H1 (cell line): ENCODE measurements around the gene RBM47. TPM values are rescaled to one million over a fixed set of nuclear protein-coding genes. Genes with fewer than 3 reads are reported as not detected.
"Not testable (repeated sequence)": the region's sequence is repeated elsewhere in the genome, so short reads cannot be mapped to it uniquely, and the experiment has no call there.

ENCODE experiments used
- CTCF ChIA-PET: fragments of 300-600 bp; sonication (Branson Sonifier 250); formaldehyde crosslinking; loops from one replicate; lab custom pipeline; 2021; ENCODE audit not compliant: partially characterized antibody; lab: Charles Lee
- POLR2A ChIA-PET: fragments of 300-600 bp; sonication (Branson Sonifier 250); formaldehyde crosslinking; loops from one replicate; lab custom pipeline; 2021; ENCODE audit warnings: inconsistent platforms; ENCODE audit not compliant: partially characterized antibody; lab: Charles Lee
- DNase-seq, 2 experiments: peaks; one replicate each; pipeline versions ENCODE4 v3.0.0 to v3.0.0-alpha.2; 2010 to 2022; ENCODE audit warnings: low spot score in 2 of 2, low read depth in 1 of 2, mixed read lengths in 1 of 2
- FAIRE-seq: peaks from 2 replicates; lab custom pipeline; 2011; peaks lifted over from hg19 to GRCh38; lab: Jason Lieb, UNC
- H2AFZ ChIP-seq: 2 replicates; pipeline ENCODE4 v1.8.1; 2012; ENCODE audit warnings: low read length, inconsistent platforms
- H2AK5ac ChIP-seq: 2 replicates; pipeline ENCODE4 v1.6.1; 2013; ENCODE audit warnings: low read depth, low read length
- H2BK120ac ChIP-seq: replicated peaks from 2 replicates; pipeline ENCODE3; 2013; ENCODE audit warnings: low read depth, low read length, inconsistent platforms
- H2BK12ac ChIP-seq: 2 replicates; pipeline ENCODE4 v1.6.1; 2013; ENCODE audit warnings: low read depth, low read length
- H2BK15ac ChIP-seq: 2 replicates; pipeline ENCODE4 v1.6.1; 2013; ENCODE audit warnings: low read length
- H2BK20ac ChIP-seq: 2 replicates; pipeline ENCODE4 v1.6.1; 2013; ENCODE audit warnings: low read length
- H2BK5ac ChIP-seq: 2 replicates; pipeline ENCODE4 v1.6.1; 2013; ENCODE audit warnings: low read depth, low read length
- H3K14ac ChIP-seq: 2 replicates; pipeline ENCODE4 v1.6.1; 2013; ENCODE audit warnings: inconsistent platforms; ENCODE audit not compliant: insufficient read length
- H3K18ac ChIP-seq: 2 replicates; pipeline ENCODE4 v1.6.1; 2013; ENCODE audit warnings: low read length; ENCODE audit errors: extremely low read depth
- H3K23ac ChIP-seq: 2 replicates; pipeline ENCODE4 v1.6.1; 2013; ENCODE audit warnings: inconsistent platforms; ENCODE audit not compliant: insufficient read length
- H3K23me2 ChIP-seq: 2 replicates; pipeline ENCODE4 v1.6.1; 2013; ENCODE audit warnings: low read depth, low read length
- H3K27ac ChIP-seq: 2 replicates; pipeline ENCODE4 v1.6.1; 2011; ENCODE audit warnings: low read depth, low read length, inconsistent platforms
- H3K27me3 ChIP-seq, 4 experiments: replicated peaks in 1 of 4; 1 replicate in 1 of 4; 2 replicates in 3 of 4; pipeline versions ENCODE4 v1.6.1 to v1.8.1; 2011 to 2013; ENCODE audit warnings: low read length in 3 of 4, mild to moderate bottlenecking in 3 of 4, inconsistent platforms in 2 of 4, mixed read lengths in 2 of 4, moderate library complexity in 1 of 4; ENCODE audit not compliant: control insufficient read depth in 3 of 4, insufficient read depth in 3 of 4; ENCODE audit errors: extremely low read depth in 1 of 4
- H3K36me3 ChIP-seq, 4 experiments: 2 replicates each; pipeline versions ENCODE4 v1.6.1 to v1.8.1; 2011 to 2013; ENCODE audit warnings: mild to moderate bottlenecking in 4 of 4, low read length in 3 of 4, moderate library complexity in 2 of 4, control low read depth in 1 of 4, inconsistent platforms in 1 of 4; ENCODE audit not compliant: insufficient read depth in 4 of 4, control insufficient read depth in 2 of 4
- H3K4ac ChIP-seq: replicated peaks from 2 replicates; pipeline ENCODE3; 2013; ENCODE audit warnings: low read length, low read depth, mixed read lengths, inconsistent platforms; ENCODE audit not compliant: insufficient read length
- H3K4me1 ChIP-seq, 4 experiments: replicated peaks in 1 of 4; 1 replicate in 1 of 4; 2 replicates in 3 of 4; pipeline versions ENCODE4 v1.6.1 to v1.8.1; 2011 to 2013; ENCODE audit warnings: low read length in 3 of 4, inconsistent platforms in 2 of 4, mixed read lengths in 1 of 4; ENCODE audit not compliant: insufficient read depth in 4 of 4, control insufficient read depth in 3 of 4
- H3K4me2 ChIP-seq, 2 experiments: 2 replicates each; pipeline versions ENCODE4 v1.6.1 to v1.8.1; 2011 to 2013; ENCODE audit warnings: low read depth in 2 of 2, low read length in 2 of 2, control low read depth in 1 of 2, inconsistent platforms in 1 of 2, mild to moderate bottlenecking in 1 of 2; ENCODE audit not compliant: insufficient read depth in 1 of 2
- H3K4me3 ChIP-seq, 4 experiments: fragments of 200-600, 300-600 bp in 1 of 4; sonication (generic), shearing (Covaris generic), sonication (Bioruptor Twin) in 1 of 4; 2 replicates each; pipeline versions ENCODE4 v1.5.1 to v1.8.1; 2011 to 2016; ENCODE audit warnings: low read length in 4 of 4, low read depth in 3 of 4, control low read depth in 2 of 4, inconsistent platforms in 2 of 4, mild to moderate bottlenecking in 2 of 4, mixed read lengths in 1 of 4, moderate library complexity in 1 of 4; ENCODE audit not compliant: insufficient read depth in 2 of 4; ENCODE audit errors: extremely low read depth in 1 of 4
- H3K56ac ChIP-seq: replicated peaks from 2 replicates; pipeline ENCODE3; 2013; ENCODE audit warnings: low read depth, mild to moderate bottlenecking, mixed read lengths, low read length, inconsistent platforms; ENCODE audit not compliant: insufficient read length
- H3K79me1 ChIP-seq: 2 replicates; pipeline ENCODE4 v1.6.1; 2013; ENCODE audit warnings: low read depth, low read length, control low read depth
- H3K79me2 ChIP-seq, 2 experiments: 2 replicates each; pipeline versions ENCODE4 v1.6.1 to v1.8.1; 2012 to 2013; ENCODE audit warnings: low read length in 2 of 2, mild to moderate bottlenecking in 2 of 2, inconsistent platforms in 1 of 2; ENCODE audit not compliant: insufficient read depth in 2 of 2, control insufficient read depth in 1 of 2
- H3K9ac ChIP-seq, 4 experiments: replicated peaks in 1 of 4; 1 replicate in 1 of 4; 2 replicates in 3 of 4; pipeline versions ENCODE4 v1.6.1 to v1.8.1; 2011 to 2013; ENCODE audit warnings: low read depth in 3 of 4, low read length in 3 of 4, control low read depth in 2 of 4, mild to moderate bottlenecking in 2 of 4, moderate library complexity in 2 of 4, inconsistent platforms in 1 of 4; ENCODE audit errors: extremely low read depth in 1 of 4
- H3K9me3 ChIP-seq, 2 experiments: 2 replicates each; pipeline versions ENCODE4 v1.6.1 to v1.8.1; 2012 to 2013; ENCODE audit warnings: mild to moderate bottlenecking in 2 of 2, moderate library complexity in 2 of 2, control low read depth in 1 of 2, inconsistent platforms in 1 of 2, low read depth in 1 of 2, low read length in 1 of 2, mixed read lengths in 1 of 2; ENCODE audit not compliant: insufficient read depth in 2 of 2
- H4K20me1 ChIP-seq, 2 experiments: replicated peaks in 1 of 2; 2 replicates each; pipeline versions ENCODE3 to v1.8.1; 2011 to 2013; ENCODE audit warnings: inconsistent platforms in 2 of 2, low read length in 2 of 2, mild to moderate bottlenecking in 1 of 2; ENCODE audit not compliant: insufficient read depth in 2 of 2, control insufficient read depth in 1 of 2
- H4K5ac ChIP-seq: 2 replicates; pipeline ENCODE4 v1.6.1; 2013; ENCODE audit warnings: low read length, low read depth, mixed read lengths, inconsistent platforms; ENCODE audit not compliant: insufficient read length
- H4K8ac ChIP-seq: 2 replicates; pipeline ENCODE4 v1.8.0; 2013; ENCODE audit warnings: mild to moderate bottlenecking, moderate library complexity, low read length, inconsistent platforms; ENCODE audit not compliant: insufficient read depth; ENCODE audit errors: extremely low read depth
- H4K91ac ChIP-seq: replicated peaks from 2 replicates; pipeline ENCODE3; 2013; ENCODE audit warnings: low read length, mixed read lengths, inconsistent platforms; ENCODE audit not compliant: insufficient read length
- WGBS, 2 experiments: shearing (Covaris generic) in 1 of 2; methylation state at CpG; one replicate each; pipeline versions ENCODE4 v1.1.6 to v1.1.7; 2013 to 2015; ENCODE audit warnings: low lambda C conversion rate in 2 of 2, mixed read lengths in 2 of 2, inconsistent platforms in 1 of 2, low coverage in 1 of 2, missing lambda C conversion rate in 1 of 2; ENCODE audit not compliant: insufficient replicate concordance in 2 of 2, insufficient coverage in 1 of 2, insufficient read length in 1 of 2; ENCODE audit errors: extremely low coverage in 1 of 2, missing lambda C conversion rate in 1 of 2; 5-methylcytosine and 5-hydroxymethylcytosine counted together
- polyA plus RNA-seq, 7 experiments: library from polyadenylated mRNA; depleted of rRNA in 3 of 7; stranded (reverse) in 5 of 7; unstranded in 2 of 7; fragments of >200 nt in 5 of 7; fragments of 200-250 nt in 2 of 7; gene quantifications; 1 replicate in 5 of 7; 2 replicates in 1 of 7; 4 replicates in 1 of 7; pipeline versions ENCODE4 v1.2.1 to v1.2.3, GENCODE V29; 2011 to 2013; ENCODE audit warnings: missing spikeins in 2 of 7, mixed read lengths in 2 of 7
- total RNA-seq: library from RNA; stranded (reverse); fragmentation: NEBNext Ultra II Directional; extraction: Animal tissue kit (Norgen Biotek cat#: 25700); gene quantifications from 2 replicates; pipeline ENCODE4 v1.2.1, GENCODE V29; 2021

The RBM47 gene
- total and polyA plus RNA-seq, 2 of the 8 experiments (the other 6 are each of a cell fraction or from before 2014, with no cell fraction given) = 42.8 to 78.9 TPM

DNA sequence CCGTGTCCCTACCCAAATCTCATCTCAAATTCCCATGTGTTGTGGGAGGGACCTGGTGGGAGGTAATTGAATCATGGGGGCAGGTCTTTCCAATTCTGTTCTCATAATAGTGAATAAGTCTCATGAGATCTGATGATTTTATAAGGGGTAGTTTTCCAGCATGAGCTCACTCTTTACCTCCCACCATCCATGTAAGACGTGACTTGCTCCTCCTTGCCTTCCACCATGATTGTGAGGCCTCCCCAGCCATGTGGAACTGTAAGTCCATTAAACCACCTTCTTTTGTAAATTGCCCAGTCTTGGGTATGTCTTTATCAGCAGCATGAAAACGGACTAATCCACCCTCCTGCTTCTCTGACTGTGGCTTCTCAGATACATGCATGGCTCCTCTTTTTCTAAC lies 222.2 kb downstream of the RBM47 start:
- H3K23me2 ChIP-seq, H3K4me2 ChIP-seq, H4K5ac ChIP-seq, H3K36me3 ChIP-seq, POLR2A ChIA-PET, H3K4ac ChIP-seq, H3K18ac ChIP-seq, H3K9ac ChIP-seq, H2AK5ac ChIP-seq, H4K8ac ChIP-seq, H3K79me2 ChIP-seq, H2BK120ac ChIP-seq, H3K56ac ChIP-seq, FAIRE-seq, H3K27me3 ChIP-seq, DNase-seq, H4K20me1 ChIP-seq, H2AFZ ChIP-seq, H3K23ac ChIP-seq, H2BK15ac ChIP-seq, H3K4me1 ChIP-seq, H3K4me3 ChIP-seq, H3K79me1 ChIP-seq, H2BK12ac ChIP-seq, H2BK5ac ChIP-seq, H2BK20ac ChIP-seq, H3K14ac ChIP-seq, H4K91ac ChIP-seq, H3K27ac ChIP-seq: not testable (repeated sequence)
- WGBS, 2 experiments = 95% methylated on average over 3 of the region's 3 CpGs; no CpG with 5 or more reads in 1 of the 2 experiments
- CTCF ChIA-PET = interaction anchor here (0.6 kb wide), 1 partner anchor 25 kb away, joined by 3 read pairs; no protein-coding TSS in a partner anchor
- H3K9me3 ChIP-seq = peaks cover 11 to 16% of the 10 kb centered on the region in 2 experiments
